GM23248 (cell line): ENCODE measurements around the gene KCNQ4. TPM values are rescaled to one million over a fixed set of nuclear protein-coding genes. Genes with fewer than 3 reads are reported as not detected.

Source experiments
- DNase-seq: peaks from one replicate; pipeline ENCODE4 v3.0.0-alpha.2; 2015
- H2AFZ ChIP-seq: fragments of 200-600 bp; sonication (generic); 2 replicates; pipeline ENCODE4 v1.6.1; 2016; ENCODE audit warnings: antibody characterized with exemption
- H3F3A ChIP-seq: fragments of 200-600 bp; sonication (generic); 2 replicates; pipeline ENCODE4 v1.6.1; 2016; ENCODE audit warnings: mild to moderate bottlenecking, antibody characterized with exemption, mixed run types; ENCODE audit not compliant: insufficient read depth
- H3K27ac ChIP-seq: fragments of 200-600 bp; sonication (generic); 2 replicates; pipeline ENCODE4 v1.5.1; 2016; ENCODE audit warnings: mild to moderate bottlenecking
- H3K27me3 ChIP-seq: fragments of 200-600 bp; sonication (generic); replicated peaks from 2 replicates; pipeline ENCODE4 v1.6.1; 2016; ENCODE audit warnings: mild to moderate bottlenecking; ENCODE audit not compliant: insufficient read depth
- H3K36me3 ChIP-seq: fragments of 200-600 bp; sonication (generic); 2 replicates; pipeline ENCODE4 v1.6.1; 2016; ENCODE audit warnings: low read depth, mild to moderate bottlenecking
- H3K4me1 ChIP-seq: fragments of 200-600 bp; sonication (generic); 2 replicates; pipeline ENCODE4 v1.6.1; 2016; ENCODE audit warnings: mild to moderate bottlenecking; ENCODE audit not compliant: insufficient read depth
- H3K4me2 ChIP-seq: fragments of 200-600 bp; sonication (generic); one replicate; pipeline ENCODE4 v1.6.1; 2016; ENCODE audit warnings: mild to moderate bottlenecking; ENCODE audit not compliant: unreplicated experiment
- H3K4me3 ChIP-seq: fragments of 200-600 bp; sonication (generic); 2 replicates; pipeline ENCODE4 v1.5.1; 2016; ENCODE audit warnings: mild to moderate bottlenecking
- H3K79me2 ChIP-seq: fragments of 200-600 bp; sonication (generic); 2 replicates; pipeline ENCODE4 v1.6.1; 2016; ENCODE audit warnings: mild to moderate bottlenecking; ENCODE audit not compliant: insufficient read depth
- H3K9ac ChIP-seq: fragments of 200-600 bp; sonication (generic); 2 replicates; pipeline ENCODE4 v1.6.1; 2016; ENCODE audit warnings: mild to moderate bottlenecking
- H3K9me2 ChIP-seq: fragments of 200-600 bp; sonication (generic); 2 replicates; pipeline ENCODE4 v1.6.1; 2016; ENCODE audit warnings: mixed run types, mild to moderate bottlenecking, moderate library complexity; ENCODE audit not compliant: insufficient read depth
- H3K9me3 ChIP-seq: fragments of 200-600 bp; sonication (generic); one replicate; pipeline ENCODE4 v1.6.1; 2017; ENCODE audit warnings: low read depth
- H4K20me1 ChIP-seq: fragments of 200-600 bp; sonication (generic); 2 replicates; pipeline ENCODE4 v1.6.0; 2016; ENCODE audit not compliant: insufficient read depth
- EZH2 ChIP-seq: fragments of 200-600 bp; sonication (generic); IDR thresholded peaks from 2 replicates; pipeline ENCODE4 v1.6.1; 2018; ENCODE audit warnings: antibody characterized with exemption, mild to moderate bottlenecking; ENCODE audit not compliant: insufficient read depth, poor library complexity, severe bottlenecking
- EZH2phosphoT487 ChIP-seq: fragments of 200-600 bp; sonication (generic); IDR thresholded peaks from 2 replicates; pipeline ENCODE4 v1.6.1; 2018; ENCODE audit warnings: antibody characterized with exemption, moderate library complexity, mild to moderate bottlenecking, low read depth; ENCODE audit not compliant: insufficient read depth
- WGBS, 2 experiments: methylation state at CpG; one replicate each; pipeline ENCODE4 v1.1.6; 2015 to 2017; ENCODE audit warnings: low lambda C conversion rate in 2 of 2, low coverage in 1 of 2; ENCODE audit errors: missing lambda C conversion rate in 2 of 2; 5-methylcytosine and 5-hydroxymethylcytosine counted together
- in situ Hi-C: fragments of 300-500 bp; cut with MboI; formaldehyde crosslinking; loops from 2 replicates; pipeline ENCODE4 v1.15.0; 2020
- polyA plus RNA-seq: library from polyadenylated mRNA; unstranded; fragments of >200 nt; fragmentation: Nextera tagmentation; extraction: Ambion mirVana; gene quantifications from 2 replicates; pipeline ENCODE4 v1.2.1, GENCODE V29; 2016
- total RNA-seq: library from RNA; depleted of rRNA; stranded (reverse); fragments of >200 nt; shearing (Covaris generic); gene quantifications from 2 replicates; pipeline ENCODE4 v1.2.3, GENCODE V29; 2014

Gene KCNQ4
- total and polyA plus RNA-seq, 2 experiments from 2014 or later: not detected

- 79 to 89% methylated on average over 10 of the region's 10 CpGs for WGBS, 2 experiments
- H2AFZ ChIP-seq: no peak overlapping the region
- in situ Hi-C loops: no loop called here
These were observed 11.6 kb downstream of the KCNQ4 start for GRCh38 chr1:40794974-40795715.

GRCh38 chr1:40795811-40796586 lies 12.4 kb downstream of the KCNQ4 start:
- 66 to 68% methylated on average over 13 of the region's 13 CpGs for WGBS, 2 experiments
- Histone ChIP-seq H4K20me1 (no peaks in the 10 kb centered on the region), H3K4me3 (no peak overlapping the region), H2AFZ (no peak overlapping the region), H3K27ac (no peak overlapping the region), H3K9me3 (no peaks in the 10 kb centered on the region), H3F3A (no peaks in the 10 kb centered on the region), H3K27me3 (0 out of 2 replicates have a peak, but pooled peaks cover 12% of the 10 kb centered on the region), H3K4me1 (no peaks in the 10 kb centered on the region), H3K9me2 (no peaks in the 10 kb centered on the region), H3K9ac (no peak overlapping the region), H3K36me3 (no peaks in the 10 kb centered on the region), H3K4me2 (no peak overlapping the region), H3K79me2 (no peaks in the 10 kb centered on the region)
- in situ Hi-C loops: no loop called here
- no peak for DNase-seq
- TF ChIP-seq EZH2 (no peak), EZH2phosphoT487 (no peak)

More at GRCh38 chr1:40794974-40795715, 11.6 kb downstream of the KCNQ4 start:
- no peak for DNase-seq
- Histone ChIP-seq H3K4me1 (no peaks in the 10 kb centered on the region), H3K27me3 (peaks cover 5% of the 10 kb centered on the region; the same call in 1 of the 2 replicates), H3K9me2 (no peaks in the 10 kb centered on the region), H3F3A (no peaks in the 10 kb centered on the region), H3K4me2 (no peak overlapping the region), H3K79me2 (no peaks in the 10 kb centered on the region), H3K9me3 (no peaks in the 10 kb centered on the region), H3K27ac (no peak overlapping the region), H3K36me3 (no peaks in the 10 kb centered on the region), H4K20me1 (no peaks in the 10 kb centered on the region), H3K4me3 (no peak overlapping the region), H3K9ac (no peak overlapping the region)
- TF ChIP-seq EZH2 (no peak), EZH2phosphoT487 (no peak)

DNA sequence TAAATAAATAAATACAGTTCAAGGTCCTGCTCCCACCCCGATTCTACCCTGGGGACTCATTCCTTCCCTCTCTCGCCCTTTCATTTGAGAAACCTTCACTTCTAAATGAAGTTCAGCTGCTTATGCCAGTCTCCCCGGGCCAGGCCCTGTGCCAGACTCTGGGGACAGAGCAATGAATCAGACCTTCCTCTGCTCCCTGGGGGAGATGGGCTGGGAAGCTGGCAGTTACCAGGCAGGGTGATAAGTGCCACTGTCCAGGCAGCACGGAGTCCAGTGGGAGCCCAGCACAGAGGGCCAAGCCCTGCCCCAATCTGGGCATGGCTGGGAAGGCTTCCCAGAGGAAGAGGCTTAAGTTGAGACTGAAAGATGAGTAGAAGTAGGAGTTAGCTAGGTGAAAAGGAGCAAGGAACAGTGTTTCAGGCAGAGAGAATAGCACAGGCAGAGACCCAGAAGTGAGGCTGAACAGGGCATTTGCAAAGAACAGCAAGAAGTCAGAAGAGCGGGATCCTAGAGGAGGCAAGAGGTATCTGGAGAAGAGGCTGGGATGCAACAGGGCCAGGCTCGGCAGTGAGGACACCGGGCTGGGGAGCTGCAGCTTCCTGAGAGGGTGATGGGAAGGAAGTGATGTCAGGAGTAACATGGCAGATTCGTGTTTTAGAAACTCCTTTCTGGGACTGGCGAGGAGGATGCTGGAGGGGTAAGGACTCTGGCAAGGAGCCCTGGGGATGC lies 13.5 kb downstream of the KCNQ4 start:
- DNase-seq: peak; percentile 53
- H3K4me3 ChIP-seq: no peak overlapping the region
- H3K27ac ChIP-seq: no peak overlapping the region
- 0 out of 2 replicates have a peak, but pooled peaks cover 15% of the 10 kb centered on the region for H3K27me3 ChIP-seq
- no peaks in the 10 kb centered on the region for H3K9me2 ChIP-seq
- in situ Hi-C loops: no loop called here
- H3K79me2 ChIP-seq: no peaks in the 10 kb centered on the region
- TF ChIP-seq EZH2 (no peak), EZH2phosphoT487 (no peak)
- no peaks in the 10 kb centered on the region for H4K20me1 ChIP-seq
- 0 out of 2 replicates have a peak, but pooled peaks cover 8% of the 10 kb centered on the region for H3F3A ChIP-seq
- no peak overlapping the region for H2AFZ ChIP-seq
- H3K4me2 ChIP-seq: no peak overlapping the region
- no peaks in the 10 kb centered on the region for H3K36me3 ChIP-seq
- 0 out of 2 replicates have a peak, but pooled peaks cover 5% of the 10 kb centered on the region for H3K4me1 ChIP-seq
- no peaks in the 10 kb centered on the region for H3K9me3 ChIP-seq
- H3K9ac ChIP-seq: no peak overlapping the region
- WGBS, 2 experiments: 55 to 62% methylated on average over 8 to 9 of the region's 9 CpGs

- Histone ChIP-seq H3K79me2 (no peaks in the 10 kb centered on the region), H3K9me3 (no peaks in the 10 kb centered on the region), H3K36me3 (no peaks in the 10 kb centered on the region), H3K27ac (no peak overlapping the region), H3K9ac (no peak overlapping the region), H3K4me3 (no peak overlapping the region), H3F3A (0 out of 2 replicates have a peak, but pooled peaks cover 9% of the 10 kb centered on the region), H2AFZ (no peak overlapping the region), H3K4me2 (no peak overlapping the region), H3K27me3 (0 out of 2 replicates have a peak, but pooled peaks cover 15% of the 10 kb centered on the region), H3K9me2 (no peaks in the 10 kb centered on the region), H3K4me1 (0 out of 2 replicates have a peak, but pooled peaks cover 5% of the 10 kb centered on the region), H4K20me1 (no peaks in the 10 kb centered on the region)
- DNase-seq: no peak
- in situ Hi-C loops: no loop called here
- WGBS, 2 experiments: 96 to 98% methylated on average over 3 of the region's 3 CpGs
- TF ChIP-seq EZH2 (no peak), EZH2phosphoT487 (no peak)
These were observed 14.1 kb downstream of the KCNQ4 start for GRCh38 chr1:40797668-40798010.
